Stimulated activated CD8-positive, alpha-beta memory T cell treated with anti-CD3 and anti-CD28 coated beads, Interleukin-7, amount 100 ng/mL, for 1 hour (primary cell): ENCODE results near the gene FBF1.

ENCODE experiments used
- DNase-seq, 2 donors: peaks; one replicate each; pipeline ENCODE4 v3.0.0-alpha.2; 2020; ENCODE audit warnings: low read depth in 2 of 2

Gene FBF1

DNA sequence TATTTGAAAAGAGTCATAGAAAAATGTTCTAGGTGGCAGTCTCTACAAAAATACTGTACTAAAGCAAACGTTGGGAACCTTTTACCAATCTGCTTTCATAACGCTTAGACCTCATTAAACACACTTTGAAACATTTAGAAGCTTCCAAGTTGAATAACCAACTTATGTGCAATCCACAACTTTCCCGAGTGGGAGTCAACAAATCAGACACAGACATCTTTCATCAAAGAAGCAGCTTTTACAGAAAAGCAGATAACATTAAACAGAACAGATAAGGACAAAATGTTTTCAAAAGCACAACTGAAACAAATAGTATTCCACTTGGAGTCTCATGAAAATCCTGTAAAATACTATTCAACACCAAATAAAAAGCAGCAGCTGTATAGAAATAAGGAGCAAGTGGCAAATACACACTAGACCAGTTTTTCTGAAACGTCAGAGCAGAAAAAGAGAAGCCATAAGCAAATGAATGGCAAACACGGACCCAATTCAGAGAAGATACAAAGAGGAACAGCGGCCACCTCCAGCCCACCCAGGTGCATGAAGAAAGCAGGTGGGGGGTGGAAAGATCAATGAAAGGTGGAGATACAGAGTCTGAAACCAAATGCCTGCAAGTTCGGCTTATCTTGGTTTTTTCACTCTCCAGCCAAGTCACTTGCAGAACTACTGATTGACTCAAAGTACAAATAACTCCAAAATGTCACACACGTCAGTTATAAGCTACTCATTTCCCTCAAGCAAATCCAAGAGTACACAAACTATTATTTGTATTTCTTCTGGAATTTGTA, 18.4 kb upstream of the FBF1 start:
- DNase-seq, result no peak

DNA sequence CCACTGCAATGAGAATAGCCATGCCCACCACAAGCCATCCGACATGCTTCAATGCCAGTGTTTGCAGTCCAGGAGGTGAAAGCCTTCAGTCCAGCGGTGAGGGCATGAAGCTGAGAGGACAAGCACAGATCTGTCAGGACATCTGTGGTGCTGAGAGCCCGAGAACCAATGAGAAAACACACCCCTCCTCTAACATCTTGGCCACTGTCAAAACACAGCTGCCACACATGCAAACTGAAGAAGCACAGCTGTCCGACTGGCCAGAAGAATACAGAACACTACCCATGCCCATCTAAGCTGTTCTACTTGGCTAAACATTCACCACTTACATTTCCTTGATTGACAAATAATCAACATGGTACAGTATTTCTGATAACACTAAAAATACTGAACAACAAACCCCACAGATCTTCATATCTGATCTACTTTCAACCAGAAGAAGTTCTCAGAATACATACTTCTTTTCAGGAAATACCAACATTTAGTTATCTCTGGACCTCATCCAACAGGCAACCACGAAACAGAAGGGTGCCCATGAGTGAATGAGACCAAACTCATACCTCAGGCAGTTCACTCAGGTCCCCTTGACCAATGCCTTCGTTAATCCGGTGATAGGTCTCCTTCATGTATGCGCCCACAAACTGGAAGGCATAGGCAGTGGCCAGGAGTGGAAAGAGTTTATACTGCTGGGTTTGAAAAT, 10.2 kb upstream of the FBF1 start:
- DNase-seq, result no peak

DNA sequence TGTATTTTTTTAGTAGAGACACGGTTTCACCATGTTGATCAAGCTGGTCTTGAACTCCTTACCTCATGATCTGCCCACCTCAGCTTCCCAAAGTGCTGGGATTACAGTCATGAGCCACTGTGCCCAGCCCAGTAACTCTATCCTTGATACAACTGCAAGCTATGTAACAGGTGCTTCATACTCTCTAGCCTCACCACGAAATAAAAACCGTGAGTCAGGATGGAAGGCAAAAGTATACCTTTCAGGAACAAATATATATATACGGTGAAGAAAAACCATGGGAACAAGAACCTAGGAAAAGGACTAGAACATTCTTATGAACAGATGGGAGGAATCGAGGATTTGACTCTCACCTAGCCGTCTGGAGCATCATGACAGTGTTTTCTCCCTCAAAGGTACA, 9.6 kb upstream of the FBF1 start:
- no peak for DNase-seq

DNA sequence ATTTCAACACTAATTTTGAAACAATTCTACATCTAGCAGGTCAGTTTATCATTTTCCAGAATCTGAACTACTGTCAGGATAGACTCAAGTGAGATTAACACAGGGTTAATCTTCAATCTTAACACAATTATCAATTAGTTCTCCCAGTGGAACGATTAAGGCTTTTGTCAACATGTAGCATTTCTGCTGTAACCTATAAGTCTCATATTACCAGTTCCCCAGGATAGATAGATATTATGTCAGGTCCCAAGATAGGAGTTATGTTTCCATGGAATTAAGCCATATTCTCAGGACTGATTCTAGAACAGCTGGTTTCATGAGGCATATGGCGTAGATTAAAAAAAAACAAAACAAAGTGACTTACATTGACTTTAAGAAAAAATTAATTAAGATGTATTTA, 4.4 kb upstream of the FBF1 start:
- no peak for DNase-seq

DNA sequence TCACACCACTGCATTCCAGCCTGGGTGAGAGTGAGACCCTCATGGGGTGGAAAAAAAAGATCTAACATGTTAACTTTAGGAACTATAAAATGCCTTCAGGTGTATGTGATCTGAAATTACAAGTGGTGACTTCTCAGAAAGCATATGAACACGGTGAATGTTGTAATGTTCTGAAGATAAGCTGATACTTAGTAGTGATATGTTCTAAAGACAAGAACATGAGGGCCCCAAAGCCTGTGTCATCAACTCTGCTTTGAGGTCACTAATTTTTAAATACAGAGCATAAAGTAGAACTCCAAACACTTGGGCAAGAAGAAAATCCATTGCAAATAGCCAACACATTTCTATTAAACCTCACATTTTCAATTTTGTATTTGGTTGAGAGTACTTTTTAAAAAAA, 2.6 kb upstream of the FBF1 start:
- no peak for DNase-seq

DNA sequence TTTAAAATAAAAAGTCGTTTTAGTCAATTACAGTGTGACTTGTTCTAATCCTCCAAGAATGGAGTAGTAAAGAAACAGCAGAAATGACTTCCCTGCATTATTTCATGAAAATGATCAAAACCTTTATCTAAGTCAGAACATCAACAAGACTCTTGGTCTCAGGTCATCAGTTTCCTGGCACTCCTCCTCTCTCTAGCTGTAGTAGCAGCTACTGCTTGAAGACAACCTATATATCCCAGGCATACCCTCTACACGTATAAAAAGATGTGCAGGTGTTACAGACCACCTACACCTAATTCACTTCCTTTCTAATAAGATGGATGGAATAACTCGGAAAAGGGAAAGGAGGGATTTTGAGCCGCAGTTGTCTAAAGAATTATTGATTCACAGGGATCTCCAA, 1.6 kb upstream of the FBF1 start:
- no peak for DNase-seq

DNA sequence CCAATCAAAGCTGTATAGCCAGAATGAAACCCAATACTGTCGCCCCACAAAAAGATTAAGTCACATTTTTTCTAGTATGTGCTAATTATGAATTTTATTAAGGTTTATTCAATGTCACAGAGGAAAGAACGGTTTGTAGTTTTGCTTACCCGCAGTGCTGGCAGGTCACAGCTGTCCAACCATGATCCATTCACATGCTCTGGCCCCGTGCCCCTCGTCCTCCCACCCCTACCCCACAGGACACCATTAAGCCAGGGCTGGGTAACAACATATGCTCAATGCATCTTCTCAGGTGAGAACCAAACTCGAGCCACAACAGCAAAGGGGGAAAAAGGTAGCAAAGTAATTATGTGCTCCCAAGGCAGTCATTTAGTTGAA, 589 bp upstream of the FBF1 start:
- no peak for DNase-seq

DNA sequence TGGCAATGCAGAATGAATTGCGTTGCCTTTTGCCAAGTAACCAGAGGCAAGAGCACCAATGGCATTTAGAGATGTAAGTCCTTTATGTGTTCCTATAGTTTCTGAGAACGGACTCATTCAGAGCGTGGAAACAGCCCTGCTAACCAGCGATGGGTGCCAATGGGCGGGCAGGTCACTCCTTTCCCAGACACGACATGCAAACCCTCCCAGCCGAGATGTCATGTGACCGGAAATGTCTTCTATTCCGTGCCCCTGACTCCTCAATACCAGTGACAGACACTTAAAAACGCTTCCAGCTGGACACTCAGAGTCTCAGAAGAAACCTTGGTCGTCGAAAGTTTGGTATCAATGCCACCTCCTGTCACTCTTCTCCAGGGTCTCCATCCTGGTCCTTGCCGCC, 3.2 kb downstream of the FBF1 start:
- no peak for DNase-seq

DNA sequence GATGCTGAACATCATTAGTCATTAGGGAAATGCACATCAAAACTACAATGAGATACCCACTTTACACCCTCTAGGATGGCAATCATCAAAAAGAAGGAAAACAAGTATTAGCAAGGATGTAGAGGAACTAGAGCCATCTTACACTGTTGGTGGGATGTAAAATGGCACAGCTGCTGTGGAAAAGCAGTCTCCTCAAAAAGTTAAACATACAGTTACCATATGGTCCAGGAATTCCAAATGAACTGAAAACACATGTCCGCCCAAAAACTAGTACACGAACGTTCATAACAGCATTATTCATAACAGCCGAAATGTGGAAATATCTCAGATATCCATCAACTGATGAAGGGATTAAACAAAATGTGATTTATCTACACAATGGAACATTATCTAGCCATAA, 7.0 kb downstream of the FBF1 start:
- no peak for DNase-seq

DNA sequence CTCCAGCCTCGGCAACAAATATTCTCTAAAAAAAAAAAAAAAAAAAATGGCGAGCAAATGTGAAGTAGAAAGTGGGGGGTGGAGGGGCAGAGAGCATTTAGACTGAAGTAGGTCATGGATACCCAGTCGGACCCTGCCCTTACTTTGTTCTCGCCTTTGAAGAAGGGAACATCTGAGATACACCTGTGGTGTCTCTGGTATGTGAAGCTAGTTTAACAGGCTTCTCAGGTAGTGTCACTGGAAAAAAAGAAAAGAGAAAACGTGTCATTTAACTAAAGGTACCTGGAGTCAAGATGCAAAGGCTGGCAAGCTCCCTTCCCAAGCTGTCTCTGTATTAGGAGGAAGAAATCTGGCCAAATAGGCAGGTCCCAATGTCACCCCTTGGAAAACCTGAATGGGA, 8.0 kb downstream of the FBF1 start:
- DNase-seq, result no peak

DNA sequence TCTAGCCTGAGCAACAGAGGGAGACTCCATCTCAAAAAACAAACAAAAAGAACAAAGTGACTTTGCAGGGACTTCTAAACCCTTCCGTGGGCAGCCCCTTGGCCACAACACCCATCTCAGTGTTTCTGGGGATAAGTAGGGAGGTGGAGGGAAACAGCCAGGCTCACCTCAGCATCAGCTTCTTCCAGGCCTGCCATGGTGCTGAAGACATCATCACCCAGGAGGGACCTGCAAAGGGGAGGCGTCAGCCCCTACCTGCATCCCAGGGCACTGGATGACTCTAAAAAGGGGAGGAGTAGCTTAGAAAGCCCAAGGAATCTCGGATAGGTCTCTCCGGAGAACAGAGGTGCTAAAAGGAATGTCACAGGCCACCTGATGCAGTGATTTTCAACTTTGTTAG, 9.8 kb downstream of the FBF1 start:
- DNase-seq, result no peak

DNA sequence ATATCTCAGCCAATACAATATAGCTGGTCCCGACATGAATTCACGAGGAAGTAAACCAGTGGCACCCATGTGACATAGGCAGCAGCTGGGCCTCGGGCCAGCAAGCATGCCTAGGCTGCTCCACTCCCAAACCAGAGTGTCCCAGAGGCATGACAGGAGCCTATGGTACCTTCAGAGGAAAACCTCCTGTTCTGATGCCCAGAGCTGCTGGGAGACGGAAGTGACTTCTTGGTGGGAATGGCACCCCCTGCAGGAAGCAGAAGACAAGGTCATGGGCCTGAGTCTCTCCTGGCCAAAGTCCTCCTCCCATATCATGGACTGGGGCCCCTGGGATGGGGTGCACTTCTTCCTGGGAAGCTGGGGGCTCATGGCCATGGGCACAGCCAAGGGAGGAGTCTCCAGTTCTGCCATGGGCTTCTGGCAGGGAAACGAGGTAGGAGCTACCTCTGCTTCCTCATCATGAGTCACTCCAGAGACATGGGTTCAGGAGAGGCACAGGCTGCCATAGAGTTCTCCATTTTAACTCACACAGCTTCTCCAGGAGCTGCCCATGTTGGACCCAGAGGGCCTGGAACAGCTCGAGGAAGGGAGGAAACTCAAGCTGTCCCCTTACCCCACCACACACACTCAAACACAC, 13.4 kb downstream of the FBF1 start:
- DNase-seq, result no peak

DNA sequence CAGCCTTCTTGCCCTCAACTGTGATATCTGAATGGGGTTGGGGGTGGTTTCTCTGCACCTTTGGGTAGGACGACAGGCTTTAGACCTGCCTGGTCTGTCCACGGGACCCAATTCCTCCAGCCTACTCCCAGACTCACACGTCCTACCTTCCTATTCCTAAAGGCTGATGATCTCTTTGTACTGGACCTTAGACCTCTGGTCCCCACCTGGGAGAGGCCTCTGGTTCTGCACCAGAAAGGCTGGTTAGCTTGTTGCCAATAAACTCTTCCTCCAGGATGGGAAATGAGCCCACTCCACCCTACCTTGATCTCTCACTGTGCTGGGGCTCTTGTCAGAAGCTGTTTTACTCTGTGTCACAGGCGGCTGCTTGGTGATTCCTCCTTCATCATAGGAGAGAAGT, 14.4 kb downstream of the FBF1 start:
- DNase-seq, result no peak

DNA sequence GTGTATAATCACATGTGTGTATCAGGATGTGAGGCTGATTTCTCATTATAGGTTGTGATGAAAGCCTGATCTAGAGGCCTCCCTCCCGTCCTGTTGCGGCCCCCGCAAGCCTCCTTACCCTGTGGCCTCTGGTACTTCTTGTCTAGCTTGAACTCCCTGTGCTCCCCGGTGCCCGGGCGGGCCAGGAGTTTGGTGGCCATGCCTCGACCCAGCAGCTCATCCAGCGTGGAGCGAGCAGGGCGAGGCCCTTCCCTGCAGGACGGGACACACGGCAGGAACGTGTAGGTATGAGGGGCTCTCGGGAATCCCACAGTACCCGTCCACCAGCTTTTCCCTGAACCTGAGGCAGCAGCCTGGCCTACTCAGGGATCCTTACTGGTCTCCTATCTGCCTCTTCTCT, 14.9 kb downstream of the FBF1 start:
- DNase-seq, result no peak

DNA sequence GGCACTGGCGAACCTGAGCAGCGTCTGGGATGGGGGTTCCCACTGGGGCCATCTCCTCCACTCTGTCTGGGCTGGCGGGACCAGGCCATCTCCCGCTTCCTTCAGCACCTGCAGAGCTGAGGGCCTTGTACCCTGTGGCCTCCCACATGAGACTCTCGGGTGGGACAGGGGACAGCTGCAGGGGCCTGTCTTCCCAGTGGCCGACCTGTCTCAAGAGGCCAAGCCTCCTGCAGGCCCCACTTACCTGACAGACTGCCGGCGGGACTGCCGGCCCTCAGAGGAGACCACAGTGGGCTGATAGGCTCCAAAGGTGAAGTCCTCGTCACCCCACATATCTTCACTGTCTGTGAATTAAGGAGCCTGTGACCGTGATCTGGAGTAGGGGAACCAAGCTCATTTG, 15.7 kb downstream of the FBF1 start:
- DNase-seq, result no peak

DNA sequence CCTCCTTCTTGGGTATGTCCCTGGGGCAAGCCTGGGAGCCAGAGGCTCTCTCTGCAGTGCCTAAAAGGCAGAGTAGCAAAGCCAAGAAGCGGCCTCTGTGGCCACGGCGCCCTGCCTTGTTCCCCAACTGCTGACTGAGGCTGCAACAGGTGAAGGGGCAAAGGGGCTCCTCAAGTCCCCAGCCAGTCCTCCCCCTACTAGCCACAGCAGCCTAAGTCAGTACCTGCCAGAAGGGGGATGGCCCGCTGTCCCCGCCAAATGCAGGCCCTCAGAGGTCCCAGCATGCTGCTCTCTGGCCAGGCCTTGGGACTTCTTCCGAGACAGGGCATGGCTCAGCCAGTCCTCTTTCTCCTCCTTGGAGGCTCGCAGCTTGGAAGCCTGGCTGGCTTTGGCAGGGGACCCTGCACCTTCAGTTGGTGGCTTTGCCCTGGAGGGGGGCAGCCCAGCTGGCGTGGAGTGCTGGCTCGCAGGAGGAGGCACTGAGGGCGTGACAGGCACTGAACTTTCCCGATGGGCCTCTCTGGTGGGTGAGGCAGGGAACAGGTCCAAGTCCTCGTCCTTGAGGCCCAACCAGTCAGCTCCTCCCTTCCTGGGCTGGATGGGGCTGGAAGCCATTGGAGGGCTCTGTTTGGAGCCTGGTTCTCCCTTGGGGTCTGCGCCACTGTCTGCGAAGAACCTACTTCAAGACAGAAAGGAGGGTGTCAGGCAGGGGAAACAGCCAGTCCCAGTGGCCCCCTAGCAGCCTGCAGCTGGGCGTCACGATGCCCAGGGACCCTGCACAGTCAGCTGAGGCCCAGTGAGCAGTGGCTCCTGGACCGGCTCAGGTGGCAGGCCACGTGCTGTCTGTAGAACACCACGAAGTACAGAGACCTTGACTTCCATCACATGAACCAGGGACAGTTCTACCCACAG, 17.6 kb downstream of the FBF1 start:
- no peak for DNase-seq

DNA sequence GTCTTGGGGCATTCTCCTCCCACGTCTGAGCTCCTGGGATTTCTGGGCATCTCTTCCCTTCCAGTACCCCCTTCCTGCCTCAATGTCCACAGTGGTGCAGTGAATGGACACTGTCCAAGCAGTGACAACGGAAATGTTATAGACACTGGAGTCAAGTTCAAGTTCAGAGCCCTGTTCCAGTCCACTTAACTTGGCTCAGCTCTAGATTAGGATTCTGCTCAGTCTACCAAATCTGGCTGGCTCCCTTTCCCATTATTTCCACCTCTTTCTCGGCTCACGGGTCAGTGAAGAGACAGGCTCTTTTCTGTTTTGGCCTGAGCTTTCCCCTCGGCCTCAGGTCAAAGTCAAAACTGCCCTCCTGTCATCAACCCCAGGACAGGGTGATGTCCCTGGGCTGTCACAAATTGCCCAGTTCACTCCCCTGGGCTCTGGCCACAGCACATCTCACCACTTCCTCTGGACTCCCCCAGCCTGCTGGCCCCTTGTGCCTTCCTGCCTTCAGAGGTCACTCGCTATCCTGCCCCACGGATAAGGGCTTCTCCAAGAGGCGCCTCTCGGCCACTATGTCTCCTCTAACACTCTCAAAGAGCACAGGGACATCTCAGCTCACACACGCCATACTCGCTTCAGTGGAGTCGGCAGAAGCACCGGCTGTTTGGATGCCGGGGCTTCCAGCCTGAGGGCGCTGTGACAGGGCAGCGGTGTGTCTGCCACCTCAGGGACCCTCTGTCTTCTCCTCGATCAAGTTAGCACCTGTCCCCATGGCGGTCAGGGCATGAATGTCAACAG, 18.5 kb downstream of the FBF1 start:
- DNase-seq, result no peak

DNA sequence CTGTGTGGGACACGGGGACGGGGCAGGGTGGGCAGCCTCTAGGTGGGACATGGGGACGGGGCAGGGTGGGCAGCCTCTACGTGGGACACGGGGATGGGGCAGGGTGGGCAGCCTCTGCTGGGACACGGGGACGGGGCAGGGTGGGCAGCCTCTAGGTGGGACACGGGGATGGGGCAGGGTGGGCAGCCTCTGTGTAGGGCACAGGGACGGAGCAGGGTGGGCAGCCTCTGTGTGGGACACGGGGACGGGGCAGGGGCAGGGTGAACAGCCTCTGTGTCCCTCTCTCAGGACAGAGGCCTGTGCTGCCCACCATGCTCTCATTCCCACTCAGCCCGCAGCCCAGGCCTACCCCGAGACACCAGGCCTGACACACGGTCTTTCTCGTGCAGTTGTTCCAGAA, 19.2 kb downstream of the FBF1 start:
- DNase-seq, result no peak

DNA sequence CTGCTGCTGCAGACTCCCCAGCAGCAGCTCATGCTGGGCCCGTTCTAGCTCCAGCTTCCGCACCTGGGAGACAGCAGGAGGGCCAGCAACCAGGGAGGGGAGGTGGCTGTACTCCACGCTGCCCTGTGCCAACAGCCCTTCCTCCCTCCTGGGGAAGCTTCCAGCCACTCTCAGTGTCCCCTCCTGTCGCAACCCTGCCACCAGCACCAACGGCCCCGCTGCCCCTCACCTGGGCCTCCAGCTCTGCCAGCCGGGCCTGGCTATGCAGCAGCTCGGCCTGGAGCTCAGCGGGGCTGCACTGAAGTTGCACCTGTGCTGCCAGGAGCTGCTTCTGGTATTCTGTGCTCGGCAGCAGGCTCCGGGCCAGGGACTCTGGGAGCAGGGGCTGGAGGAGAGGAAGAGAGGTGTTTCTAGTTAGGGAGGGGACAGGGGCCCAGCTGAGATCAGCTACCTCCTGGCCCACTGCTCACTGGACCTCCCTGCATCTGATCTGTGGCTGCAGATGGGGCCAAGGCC, 20.7 kb downstream of the FBF1 start:
- DNase-seq, result no peak

DNA sequence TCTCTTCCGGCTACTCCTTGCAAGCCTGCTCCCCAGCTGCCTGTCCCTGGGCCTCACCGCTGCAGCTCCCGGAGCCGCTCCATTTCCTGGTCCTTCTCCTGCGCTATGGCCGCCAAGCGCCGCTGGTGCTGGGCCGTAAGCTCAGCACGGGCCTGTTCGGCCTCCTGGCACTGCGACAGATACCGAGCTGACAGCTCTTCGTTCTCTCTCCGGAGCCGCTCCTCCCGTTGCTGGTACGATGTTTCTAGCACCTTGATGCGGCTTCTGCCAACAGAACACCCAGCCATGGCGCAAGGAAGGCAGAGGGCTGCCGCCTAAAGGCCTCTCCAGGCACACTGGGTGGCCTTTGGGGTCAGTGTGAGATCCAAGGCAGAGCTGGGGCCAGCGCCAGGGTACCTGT, 21.2 kb downstream of the FBF1 start:
- DNase-seq, result no peak

DNA sequence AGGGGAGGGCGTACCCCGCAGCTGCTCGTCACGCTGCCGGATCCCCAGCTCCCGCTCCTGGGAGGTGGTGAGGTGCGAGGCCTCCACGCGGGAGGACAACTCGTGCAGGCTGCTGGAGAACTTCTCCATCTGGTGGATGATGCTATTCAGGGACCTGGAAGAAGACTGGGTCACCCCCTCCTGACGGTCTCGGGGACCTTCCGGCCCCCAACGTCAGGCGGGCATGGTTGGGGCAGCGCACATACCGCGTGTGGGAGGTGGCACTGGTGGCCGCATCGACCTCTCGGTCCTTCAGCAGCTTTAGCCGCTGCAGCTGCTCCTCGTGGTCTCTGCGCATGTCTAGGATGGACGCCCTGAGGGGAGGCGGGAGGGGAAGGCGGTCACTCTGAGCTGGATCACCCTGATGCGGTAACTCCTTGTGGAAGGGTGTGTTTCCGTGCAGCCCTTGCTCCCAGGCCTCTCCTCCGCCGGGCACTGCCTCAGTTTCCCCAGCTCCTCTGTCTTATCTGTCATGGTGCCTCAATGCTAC, 22.9 kb downstream of the FBF1 start:
- no peak for DNase-seq
